Measurements from ENCODE around the gene SNRPB2.

The SNRPB2 gene

DNA sequence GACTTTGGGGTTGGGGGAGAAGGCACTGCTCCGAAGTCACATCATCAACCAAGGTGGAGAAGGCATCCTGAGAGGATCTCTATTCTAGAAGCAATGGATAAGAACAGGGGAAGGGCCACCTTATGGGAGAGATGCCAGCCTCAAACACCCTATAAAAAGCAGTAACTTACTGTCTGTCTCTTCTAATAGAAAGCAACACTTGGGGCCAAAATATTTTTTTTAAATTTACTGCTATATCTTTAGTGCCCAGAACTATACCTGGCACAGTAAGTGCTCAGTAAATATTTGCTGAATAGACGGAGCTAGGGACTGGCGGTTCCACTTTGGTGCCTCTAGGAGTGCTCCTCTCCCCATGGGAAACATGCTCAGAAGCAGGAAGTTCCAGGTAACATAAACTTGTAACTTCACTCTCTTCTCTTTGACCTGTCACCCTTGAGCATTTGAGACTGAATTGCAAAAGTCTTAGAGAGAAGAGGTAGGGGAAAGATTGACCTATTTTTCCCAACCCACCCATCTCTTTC is 17.5 kb downstream of the SNRPB2 start:
- Mint-ChIP-seq H3K9me3 (no peaks in the 10 kb centered on the region), H3K4me1 (ENCODE audit: low read depth in 2 of 2) (no peaks in the 10 kb centered on the region), H3K27ac (no peak overlapping the region), H3K4me3 (no peak overlapping the region), H3K36me3 (ENCODE audit: insufficient read depth) (peaks cover 3% of the 10 kb centered on the region), H3K27me3 (peaks cover 10 to 15% of the 10 kb centered on the region in 2 donors)
- ATAC-seq (replicated peaks) (no peak), DNase-seq (no peak)

DNA sequence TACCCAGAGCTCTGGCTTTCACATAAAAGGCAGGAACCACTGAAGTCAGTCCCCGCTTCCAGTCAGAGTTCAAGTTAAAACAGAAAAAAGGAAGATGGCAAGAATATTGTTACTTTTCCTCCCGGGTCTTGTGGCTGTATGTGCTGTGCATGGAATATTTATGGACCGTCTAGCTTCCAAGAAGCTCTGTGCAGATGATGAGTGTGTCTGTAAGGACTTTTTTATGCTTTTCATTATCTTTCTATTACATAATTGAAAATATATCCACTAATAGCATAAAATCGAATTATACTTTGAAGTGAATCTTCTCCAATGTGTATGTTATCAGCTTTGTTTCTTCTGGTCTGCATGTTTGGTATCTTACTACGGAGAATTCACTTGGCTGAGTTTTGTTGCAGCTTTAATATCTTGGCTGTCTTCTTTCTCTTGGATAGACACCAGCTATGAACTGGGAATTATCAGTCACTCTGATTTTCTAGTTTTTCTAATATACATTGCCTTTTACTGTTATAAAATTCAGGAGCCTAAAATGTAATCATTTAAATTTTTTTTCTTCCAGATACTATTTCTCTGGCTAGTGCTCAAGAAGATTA is 18.6 kb downstream of the SNRPB2 start, which contains the start of gene OTOR:
OTOR (plus strand) TSS at position 51 of the 593 bp plus-strand sequence; CDS start at position 95, 44 bp downstream.
- DNase-seq = no peak
- no peak for ATAC-seq (replicated peaks)
- Mint-ChIP-seq H3K9me3 (no peaks in the 10 kb centered on the region), H3K4me3 (no peak within 1 kb of the TSS), H3K4me1 (ENCODE audit: low read depth in 2 of 2) (peaks cover 0 to 4% of the 10 kb centered on the region in 2 donors), H3K36me3 (ENCODE audit: insufficient read depth) (peaks cover 2% of the 10 kb centered on the region), H3K27ac (no peak within 1 kb of the TSS), H3K27me3 (peaks cover 10 to 15% of the 10 kb centered on the region in 2 donors)

DNA sequence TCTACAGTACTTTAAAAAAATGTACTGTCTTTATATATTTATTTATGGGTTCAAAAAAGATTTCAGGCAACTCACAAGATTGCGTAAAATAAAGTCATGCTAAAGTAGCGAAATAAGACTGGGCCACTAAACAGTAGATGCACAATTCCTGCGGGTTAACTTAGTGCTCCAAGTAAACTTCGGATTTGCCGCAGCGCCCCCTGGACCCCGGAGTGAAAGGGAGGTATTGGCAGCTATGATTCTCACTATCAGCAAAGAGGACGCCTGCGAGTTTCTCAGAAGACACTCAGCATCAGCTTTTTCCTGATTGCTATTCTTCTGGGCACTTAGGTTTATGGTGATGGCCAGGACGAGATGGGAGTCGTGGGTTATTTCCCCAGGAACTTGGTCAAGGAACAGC is 19.7 kb downstream of the SNRPB2 start:
- no peaks in the 10 kb centered on the region for H3K9me3 Mint-ChIP-seq
- H3K36me3 Mint-ChIP-seq (ENCODE audit: insufficient read depth) = no peaks in the 10 kb centered on the region
- H3K4me1 Mint-ChIP-seq (ENCODE audit: low read depth in 2 of 2) = peaks cover 0 to 4% of the 10 kb centered on the region in 2 donors
- H3K27me3 Mint-ChIP-seq = peaks cover 10 to 15% of the 10 kb centered on the region in 2 donors
- DNase-seq (no peak), ATAC-seq (replicated peaks) (no peak)
- H3K27ac Mint-ChIP-seq = no peak overlapping the region
- H3K4me3 Mint-ChIP-seq = no peak overlapping the region

DNA sequence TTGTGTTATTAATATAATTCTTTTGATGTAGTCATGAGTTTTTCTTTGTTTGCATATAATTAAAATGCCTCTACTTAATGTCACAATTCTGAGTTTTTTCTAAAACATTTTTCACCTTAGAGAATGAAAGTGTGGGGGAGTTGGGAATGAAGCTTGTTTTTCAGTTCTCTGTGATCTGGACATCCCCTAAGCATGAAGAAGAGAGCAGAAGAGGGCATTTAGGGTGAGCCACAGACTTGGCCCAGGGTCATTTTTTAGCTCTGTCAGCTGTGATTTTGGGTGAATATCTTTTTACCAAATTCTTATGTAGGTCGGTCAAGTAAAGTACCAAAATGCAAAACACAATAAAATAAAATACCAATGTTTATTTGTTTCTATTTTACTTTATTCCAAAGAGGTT is 22.3 kb downstream of the SNRPB2 start:
- Mint-ChIP-seq H3K9me3 (no peaks in the 10 kb centered on the region), H3K4me3 (no peak overlapping the region), H3K27ac (peak overlapping the region in 1 of 2 donors; percentile 26), H3K4me1 (ENCODE audit: low read depth in 2 of 2) (peaks cover 0 to 4% of the 10 kb centered on the region in 2 donors), H3K36me3 (ENCODE audit: insufficient read depth) (no peaks in the 10 kb centered on the region), H3K27me3 (peaks cover 3 to 11% of the 10 kb centered on the region in 2 donors)
- ATAC-seq (replicated peaks) (no peak), DNase-seq (no peak)

DNA sequence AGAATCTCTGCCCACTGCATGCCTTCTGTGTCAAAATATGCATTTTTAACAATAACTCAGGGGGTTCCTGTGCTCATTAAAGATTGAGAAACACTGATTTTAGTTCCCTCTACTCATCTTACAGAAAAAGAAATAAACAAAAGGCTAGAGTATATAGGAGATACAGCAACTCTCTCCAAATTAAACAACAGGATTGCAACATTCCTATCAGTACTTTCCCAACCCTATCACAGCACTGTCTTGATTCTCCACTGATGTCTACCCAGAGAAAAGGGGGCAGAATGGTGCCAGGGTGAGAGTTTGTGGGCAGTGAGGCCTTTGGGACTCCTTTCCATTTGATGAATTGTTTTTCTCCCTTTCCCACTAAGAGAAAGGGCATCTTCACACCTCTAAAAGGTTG is 23.1 kb downstream of the SNRPB2 start:
- Mint-ChIP-seq H3K9me3 (no peaks in the 10 kb centered on the region), H3K27me3 (peaks cover 0 to 9% of the 10 kb centered on the region in 2 donors), H3K36me3 (ENCODE audit: insufficient read depth) (no peaks in the 10 kb centered on the region), H3K27ac (peak overlapping the region in 1 of 2 donors; percentile 26), H3K4me3 (no peak overlapping the region), H3K4me1 (ENCODE audit: low read depth in 2 of 2) (peaks cover 0 to 4% of the 10 kb centered on the region in 2 donors)
- ATAC-seq (replicated peaks) = no peak
- no peak for DNase-seq

DNA sequence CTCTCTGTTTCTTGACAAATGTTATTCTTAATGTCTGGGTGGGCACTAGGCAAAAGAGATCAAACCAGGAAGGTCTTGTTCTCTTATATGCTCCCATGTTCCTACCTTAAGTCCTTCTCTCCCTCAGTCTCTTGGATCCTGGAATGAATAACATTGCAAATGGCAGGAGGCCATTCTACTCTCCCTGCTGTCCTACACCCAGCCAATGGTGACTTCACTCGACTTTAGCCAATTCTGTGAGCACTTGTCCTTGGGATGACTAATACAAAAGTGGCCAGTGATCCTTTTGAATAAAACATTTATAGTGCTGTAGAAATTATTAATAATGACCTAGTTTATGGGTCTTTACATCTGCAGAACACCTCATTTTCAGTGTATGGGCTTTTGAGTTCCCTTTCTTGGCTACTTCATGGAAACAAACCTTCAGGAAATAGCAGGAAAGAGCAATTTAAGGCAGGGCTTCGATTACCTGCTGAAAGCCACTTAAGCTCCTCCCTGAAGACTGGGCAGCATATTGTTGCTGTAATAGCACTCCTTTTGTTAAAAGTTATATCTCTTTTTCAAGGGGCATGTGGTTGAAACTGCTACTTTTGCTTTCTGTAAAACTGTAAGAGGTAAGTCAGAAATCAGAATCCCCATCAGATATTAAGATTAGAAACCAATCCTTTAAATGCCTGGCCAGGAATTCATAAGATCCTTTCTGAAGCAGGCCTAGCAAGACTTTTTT is 28.8 kb downstream of the SNRPB2 start:
- Mint-ChIP-seq H3K27me3 (peaks cover 7 to 29% of the 10 kb centered on the region in 2 donors), H3K36me3 (ENCODE audit: insufficient read depth) (no peaks in the 10 kb centered on the region), H3K9me3 (no peaks in the 10 kb centered on the region), H3K27ac (no peak overlapping the region), H3K4me3 (no peak overlapping the region), H3K4me1 (ENCODE audit: low read depth in 2 of 2) (no peaks in the 10 kb centered on the region)
- no peak for DNase-seq
- ATAC-seq (replicated peaks) = no peak

DNA sequence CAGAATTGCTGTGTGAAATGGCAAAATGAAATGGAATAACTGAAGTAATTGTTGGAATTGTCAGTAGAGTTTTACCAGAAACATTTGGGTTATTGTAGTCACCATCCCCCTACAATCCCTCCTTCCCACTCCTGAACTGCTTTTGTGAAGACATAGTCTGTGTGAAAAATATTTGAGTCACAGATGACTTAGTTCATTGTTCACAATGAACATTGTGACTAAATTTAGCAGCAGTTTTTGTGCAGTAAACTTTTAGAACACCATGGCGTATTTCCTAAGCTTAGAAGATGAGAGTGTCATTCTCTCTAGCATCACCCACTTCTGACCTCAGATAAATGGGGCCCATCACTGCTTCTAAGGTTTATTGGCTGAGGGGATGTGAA is 29.3 kb downstream of the SNRPB2 start:
- Mint-ChIP-seq H3K4me3 (no peak overlapping the region), H3K36me3 (ENCODE audit: insufficient read depth) (no peaks in the 10 kb centered on the region), H3K27me3 (peaks cover 9 to 34% of the 10 kb centered on the region in 2 donors), H3K9me3 (no peaks in the 10 kb centered on the region), H3K27ac (no peak overlapping the region), H3K4me1 (ENCODE audit: low read depth in 2 of 2) (no peaks in the 10 kb centered on the region)
- ATAC-seq (replicated peaks) = no peak
- no peak for DNase-seq

DNA sequence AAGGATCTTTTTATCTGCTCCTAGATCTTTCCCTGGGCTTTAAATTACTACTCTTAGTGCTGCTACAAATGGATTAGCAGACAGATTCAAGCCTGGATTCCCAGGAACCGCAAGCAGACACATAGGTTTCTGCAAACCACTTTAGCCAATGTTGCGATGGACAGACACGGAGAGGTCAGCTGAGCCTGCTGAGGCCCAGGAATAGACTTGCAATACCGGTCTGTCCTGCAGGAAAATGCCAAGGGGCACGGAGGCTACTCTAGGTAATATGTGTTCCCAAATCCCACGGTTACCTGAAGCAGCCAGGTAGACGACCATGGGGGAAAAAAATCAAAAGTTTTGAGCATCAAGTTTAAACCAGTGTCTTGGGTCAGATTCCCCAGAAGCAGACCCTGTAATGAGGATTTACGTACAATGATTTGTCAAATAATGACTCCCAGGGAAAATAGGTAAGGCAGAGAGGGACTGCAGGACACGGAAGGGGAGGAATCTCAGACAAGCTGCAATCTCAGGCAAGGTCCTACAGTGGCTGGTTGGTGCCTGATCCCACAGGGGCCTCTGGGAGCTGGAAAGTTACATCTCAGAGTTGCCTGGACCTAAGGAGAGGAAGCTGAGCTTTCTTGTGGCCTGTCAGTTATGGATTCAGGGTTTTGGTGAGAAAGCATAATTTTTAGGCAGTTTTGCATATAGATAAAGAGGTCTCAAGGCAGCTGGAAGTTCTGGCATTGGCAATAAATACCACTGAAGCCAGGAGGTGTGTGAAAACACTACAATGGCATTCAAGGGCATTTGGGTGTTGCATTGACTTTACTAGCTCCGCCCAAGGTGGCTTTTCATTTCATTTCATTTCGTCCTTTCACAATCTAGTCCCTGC is 30.8 kb downstream of the SNRPB2 start:
- peaks cover 19 to 48% of the 10 kb centered on the region in 2 donors for H3K27me3 Mint-ChIP-seq
- H3K27ac Mint-ChIP-seq = no peak overlapping the region
- no peak for ATAC-seq (replicated peaks)
- no peaks in the 10 kb centered on the region for H3K9me3 Mint-ChIP-seq
- H3K36me3 Mint-ChIP-seq (ENCODE audit: insufficient read depth) = no peaks in the 10 kb centered on the region
- no peaks in the 10 kb centered on the region for H3K4me1 Mint-ChIP-seq (ENCODE audit: low read depth in 2 of 2)
- DNase-seq = no peak
- no peak overlapping the region for H3K4me3 Mint-ChIP-seq

DNA sequence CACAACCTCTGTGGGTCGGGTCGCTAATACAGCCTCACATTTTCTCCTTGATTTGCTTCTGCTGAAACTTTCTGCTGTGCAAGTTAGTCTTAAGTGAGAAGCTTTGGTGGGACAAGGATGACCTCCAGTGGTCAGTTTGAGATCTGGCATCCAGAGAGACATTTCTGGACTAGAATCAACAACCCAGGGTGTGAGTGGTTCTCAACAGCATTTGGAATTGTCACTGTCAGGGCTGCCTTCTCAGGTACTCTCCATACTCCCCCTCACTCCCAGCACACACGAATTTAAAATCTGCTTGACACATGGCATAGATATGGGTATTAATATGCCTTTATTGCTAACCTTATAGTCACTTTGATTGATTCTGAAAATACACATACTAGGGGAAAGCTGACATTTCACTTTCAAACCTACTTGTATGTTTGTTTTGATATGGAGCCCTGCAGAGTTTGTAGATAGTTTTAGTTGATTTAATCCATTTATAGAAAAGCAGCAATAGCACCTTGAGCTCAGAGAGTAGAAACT is 31.5 kb downstream of the SNRPB2 start:
- Mint-ChIP-seq H3K9me3 (no peaks in the 10 kb centered on the region), H3K4me3 (no peak overlapping the region), H3K27ac (no peak overlapping the region), H3K4me1 (ENCODE audit: low read depth in 2 of 2) (no peaks in the 10 kb centered on the region), H3K36me3 (ENCODE audit: insufficient read depth) (no peaks in the 10 kb centered on the region), H3K27me3 (peaks cover 25 to 55% of the 10 kb centered on the region in 2 donors)
- ATAC-seq (replicated peaks) (peak; percentile 72), DNase-seq (peak; percentile 34 to 49 (median 48))

DNA sequence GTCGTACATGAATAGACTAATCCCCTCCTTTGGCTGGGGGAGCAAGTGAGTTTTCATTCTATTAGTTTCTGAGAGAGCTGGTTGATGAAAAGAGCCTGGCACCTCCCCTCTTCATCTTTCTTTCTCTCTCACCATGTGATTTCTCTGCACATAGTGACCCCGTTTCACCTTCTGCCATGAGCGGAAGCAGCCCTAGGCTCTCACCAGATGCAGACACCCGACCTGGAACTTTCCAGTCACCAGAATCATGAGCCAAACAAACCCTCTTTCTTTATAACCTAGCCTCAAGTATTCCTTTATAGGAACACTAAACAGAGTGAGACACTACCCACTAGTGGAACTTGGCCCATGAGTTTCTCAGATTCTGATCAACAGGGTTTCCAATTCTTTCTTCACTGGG is 34.7 kb downstream of the SNRPB2 start:
- Mint-ChIP-seq H3K4me1 (ENCODE audit: low read depth in 2 of 2) (no peaks in the 10 kb centered on the region), H3K36me3 (ENCODE audit: insufficient read depth) (no peaks in the 10 kb centered on the region), H3K9me3 (no peaks in the 10 kb centered on the region), H3K4me3 (no peak overlapping the region), H3K27me3 (peaks cover 32 to 74% of the 10 kb centered on the region in 2 donors), H3K27ac (no peak overlapping the region)
- DNase-seq (no peak), ATAC-seq (replicated peaks) (no peak)

DNA sequence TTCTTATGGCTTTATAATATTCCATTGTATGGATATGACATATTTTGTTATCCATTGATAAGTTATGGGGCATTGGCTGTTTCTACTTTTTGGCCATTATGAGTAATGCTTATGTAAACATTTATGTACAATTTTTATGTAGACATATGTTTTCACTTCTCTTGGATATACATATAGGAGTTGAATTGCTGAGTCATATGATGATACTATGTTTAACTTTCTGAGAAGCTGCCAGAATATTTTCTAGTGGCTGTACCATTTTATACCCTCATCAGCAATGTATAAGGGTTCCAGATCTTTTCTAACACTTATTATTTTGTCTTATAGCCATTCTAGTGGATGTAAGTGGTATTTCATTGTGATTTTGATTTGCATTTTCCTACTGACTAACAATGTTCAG is 41.4 kb downstream of the SNRPB2 start:
- Mint-ChIP-seq H3K4me1 (ENCODE audit: low read depth in 2 of 2) (no peaks in the 10 kb centered on the region), H3K36me3 (ENCODE audit: insufficient read depth) (no peaks in the 10 kb centered on the region), H3K9me3 (peaks cover 0 to 1% of the 10 kb centered on the region in 2 donors), H3K27ac (no peak overlapping the region), H3K27me3 (peaks cover 20 to 27% of the 10 kb centered on the region in 2 donors), H3K4me3 (no peak overlapping the region)
- DNase-seq (no peak), ATAC-seq (replicated peaks) (no peak)

DNA sequence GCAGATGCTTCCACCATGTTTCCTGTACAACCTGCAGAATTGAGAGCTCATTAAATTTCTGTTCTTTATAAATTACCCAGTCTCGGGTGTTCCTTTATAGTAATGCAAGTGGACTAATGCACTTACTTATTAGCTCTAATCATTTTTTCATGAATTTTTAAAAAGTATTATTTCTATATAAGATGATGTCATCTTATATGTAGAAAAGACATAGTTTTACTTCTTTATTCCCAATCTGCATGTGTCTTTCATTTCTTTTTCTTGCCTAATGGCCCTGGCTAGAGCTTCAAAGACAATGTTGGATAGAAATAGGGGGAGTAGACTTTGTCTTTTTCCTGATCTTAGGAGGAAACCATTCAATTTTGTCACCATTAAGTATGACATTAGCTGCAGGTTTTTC is 46.1 kb downstream of the SNRPB2 start:
- Mint-ChIP-seq H3K4me3 (no peak overlapping the region), H3K9me3 (peaks cover 0 to 1% of the 10 kb centered on the region in 2 donors), H3K4me1 (ENCODE audit: low read depth in 2 of 2) (no peaks in the 10 kb centered on the region), H3K36me3 (ENCODE audit: insufficient read depth) (no peaks in the 10 kb centered on the region), H3K27ac (no peak overlapping the region), H3K27me3 (peaks cover 0 to 25% of the 10 kb centered on the region in 2 donors)
- no peak for ATAC-seq (replicated peaks)
- no peak for DNase-seq

DNA sequence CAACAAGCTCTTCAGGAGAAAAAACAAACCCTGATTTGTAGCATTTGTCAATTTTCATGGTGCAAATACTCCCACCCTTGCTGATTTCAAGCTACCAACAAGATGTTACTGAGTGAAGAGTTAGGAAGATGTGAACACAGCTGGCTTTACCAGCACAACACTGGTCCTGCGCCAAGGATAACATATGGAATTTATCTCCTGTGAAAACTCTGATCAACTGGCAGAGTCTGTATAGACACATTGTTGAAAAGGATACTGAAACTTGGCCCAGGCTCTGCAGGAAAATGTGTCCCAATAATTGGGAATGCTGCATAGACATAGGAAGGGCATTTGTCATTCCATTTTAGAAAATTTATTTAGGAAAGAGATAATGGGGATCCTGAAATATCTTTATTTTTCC is 47.3 kb downstream of the SNRPB2 start:
- Mint-ChIP-seq H3K4me1 (ENCODE audit: low read depth in 2 of 2) (no peaks in the 10 kb centered on the region), H3K27ac (no peak overlapping the region), H3K9me3 (peaks cover 0 to 1% of the 10 kb centered on the region in 2 donors), H3K27me3 (peaks cover 0 to 25% of the 10 kb centered on the region in 2 donors), H3K4me3 (no peak overlapping the region), H3K36me3 (ENCODE audit: insufficient read depth) (no peaks in the 10 kb centered on the region)
- DNase-seq (no peak), ATAC-seq (replicated peaks) (no peak)

Measured in effector memory CD8-positive, alpha-beta T cell (primary cell).